Skeletal muscle cell (primary cell): Measurements from ENCODE around the gene CHRNE.
"Not testable (repeated sequence)": the region's sequence is repeated elsewhere in the genome, so short reads cannot be mapped to it uniquely, and the experiment has no call there.

Experiments
- DNase-seq: peaks from one replicate; pipeline ENCODE4 v3.0.0-alpha.2; 2010; ENCODE audit warnings: low read depth
- H3K4me3 ChIP-seq: 2 replicates; pipeline ENCODE4 v1.5.1; 2011; ENCODE audit warnings: low read depth, mild to moderate bottlenecking, control low read depth, low read length, moderate library complexity

CHRNE gene

GRCh38 chr17:4860651-4861050 lies 42.2 kb downstream of the CHRNE start:
- no peak overlapping the region for H3K4me3 ChIP-seq
- no peak for DNase-seq

DNA sequence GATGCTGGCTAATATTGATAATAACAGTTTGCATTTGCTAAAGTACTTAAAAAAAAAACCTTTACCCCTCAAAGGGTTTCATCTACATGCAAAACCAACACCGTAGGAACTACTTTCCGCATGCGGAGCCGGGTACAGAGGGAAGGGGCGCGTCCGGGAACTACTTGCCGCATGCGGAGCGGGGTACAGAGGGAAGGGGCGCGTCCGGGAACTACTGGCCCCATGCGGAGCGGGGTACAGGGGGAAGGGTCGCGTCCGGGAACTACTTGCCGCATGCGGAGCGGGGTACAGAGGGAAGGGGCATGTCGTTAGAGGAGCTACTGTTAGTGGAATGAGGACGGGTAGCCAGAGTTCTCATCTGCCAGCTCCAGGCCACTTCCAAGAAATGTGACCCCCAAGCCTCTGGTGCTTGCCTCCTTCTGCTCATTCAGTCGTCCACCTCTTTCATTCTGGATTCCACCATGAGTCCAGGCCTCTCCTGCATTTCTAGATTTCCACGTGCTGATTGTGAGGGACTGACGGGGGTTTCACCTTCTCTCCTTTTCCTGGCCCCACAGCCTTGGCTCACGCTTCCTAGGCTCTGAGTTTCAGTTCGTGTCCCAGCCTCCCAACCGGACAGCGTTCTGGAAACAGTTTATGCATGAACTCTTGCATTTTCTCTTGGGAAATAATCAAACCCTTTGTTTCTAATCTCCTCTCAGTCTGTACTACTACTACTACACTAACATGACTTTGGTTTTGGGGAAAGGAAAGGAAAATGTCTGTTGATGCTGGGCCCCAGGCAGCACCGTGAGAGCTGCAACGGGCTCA lies 42.9 kb downstream of the CHRNE start:
- H3K4me3 ChIP-seq: no peak overlapping the region
- no peak for DNase-seq

DNA sequence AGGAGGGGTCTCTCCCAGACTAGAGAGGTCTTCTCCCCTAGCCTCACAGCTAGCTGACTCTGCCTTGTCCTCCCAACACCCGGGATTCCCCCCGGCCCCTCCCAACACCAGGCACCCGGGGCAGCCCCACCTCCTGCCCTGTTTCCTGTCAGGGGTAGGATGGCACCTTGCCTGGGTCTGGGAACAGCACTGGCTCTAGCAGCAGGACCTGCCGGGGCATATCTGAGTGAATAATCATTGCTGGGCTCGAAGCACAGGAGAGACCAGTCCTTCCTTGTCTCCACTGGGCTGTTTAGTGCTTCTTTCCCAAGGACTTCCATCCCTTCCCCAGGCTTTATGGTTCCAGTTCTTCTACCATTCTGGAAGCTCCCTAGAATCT lies 44.0 kb downstream of the CHRNE start:
- no peak for DNase-seq
- no peak overlapping the region for H3K4me3 ChIP-seq

DNA sequence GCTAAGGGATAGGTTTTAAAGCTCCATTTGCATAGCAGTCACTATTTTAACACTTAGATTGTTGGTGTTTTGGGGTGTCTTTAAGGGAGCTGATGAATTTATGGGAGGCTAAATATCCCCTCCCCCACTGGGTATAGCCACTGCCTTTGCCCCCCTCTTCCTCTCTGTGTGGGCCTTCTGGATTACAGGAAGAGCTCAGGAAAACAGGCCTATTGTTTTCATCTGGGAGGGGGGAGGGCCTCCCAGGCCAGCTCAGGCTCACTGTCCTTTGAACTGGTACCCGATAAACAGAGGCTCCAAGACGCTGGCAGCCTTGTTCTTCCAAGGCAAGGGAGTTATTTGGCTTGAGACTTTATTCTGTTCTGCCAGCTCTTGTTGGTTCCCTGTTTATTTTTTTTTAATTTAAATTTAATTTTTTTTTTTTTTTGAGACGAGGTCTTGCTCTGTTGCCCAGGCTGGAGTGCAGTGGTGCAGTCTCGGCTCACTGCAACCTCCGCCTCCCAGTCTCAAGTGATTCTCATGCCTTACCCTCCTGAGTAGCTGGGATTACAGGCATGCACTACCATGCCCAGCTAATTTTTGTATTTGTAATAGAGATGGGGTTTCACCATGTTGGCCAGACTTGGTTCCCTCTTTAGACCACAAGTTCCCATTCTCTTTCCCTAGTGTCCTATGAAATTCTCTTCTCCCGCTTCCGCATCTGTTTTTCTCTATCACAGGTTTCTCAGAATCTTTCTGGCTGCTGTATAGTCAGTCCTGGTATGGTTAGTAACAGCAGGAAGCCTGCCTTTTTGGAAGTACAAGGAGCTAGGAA lies 44.6 kb downstream of the CHRNE start:
- DNase-seq: no peak
- H3K4me3 ChIP-seq: no peak overlapping the region

GRCh38 chr17:4857347-4857746 lies 45.6 kb downstream of the CHRNE start:
- DNase-seq, H3K4me3 ChIP-seq: not testable (repeated sequence)

GRCh38 chr17:4856937-4857314 lies 46.0 kb downstream of the CHRNE start:
- H3K4me3 ChIP-seq: no peak overlapping the region

GRCh38 chr17:4856271-4856936 lies 46.5 kb downstream of the CHRNE start:
- DNase-seq: no peak
- H3K4me3 ChIP-seq: no peak overlapping the region

More at GRCh38 chr17:4856937-4857314, 46.0 kb downstream of the CHRNE start:
- no peak for DNase-seq

DNA sequence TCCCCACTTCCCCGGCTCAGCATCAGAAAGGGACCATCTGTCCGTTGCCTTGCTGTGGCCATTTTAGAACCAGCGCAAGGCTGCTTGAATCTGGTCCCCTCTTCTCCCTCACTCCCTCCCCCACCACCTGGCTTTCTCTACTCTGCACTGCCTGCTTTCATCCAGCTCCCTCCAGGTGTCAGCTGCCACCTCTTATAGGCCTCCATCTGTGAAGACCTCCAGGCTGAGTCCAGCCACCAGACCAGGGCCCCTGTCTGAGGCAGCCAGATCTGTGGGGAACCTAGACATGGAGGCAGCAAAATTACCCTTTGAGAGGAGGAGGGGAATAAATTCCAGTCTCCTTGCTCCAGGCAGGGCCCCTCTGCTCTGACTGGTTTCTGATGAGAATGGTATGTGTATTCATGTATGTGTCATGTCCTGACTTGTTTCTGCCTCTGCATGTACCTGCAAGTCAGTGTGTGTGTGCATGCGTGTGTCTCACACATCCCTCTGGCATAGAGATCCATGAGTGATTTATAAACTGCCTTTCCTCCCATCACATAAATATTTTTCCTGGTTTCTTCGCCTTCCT lies 48.7 kb downstream of the CHRNE start:
- no peak overlapping the region for H3K4me3 ChIP-seq
- DNase-seq: peak; percentile 62

- no peak for DNase-seq
- no peak overlapping the region for H3K4me3 ChIP-seq
Measured at GRCh38 chr17:4853208-4853671, 49.7 kb downstream of the CHRNE start.

DNA sequence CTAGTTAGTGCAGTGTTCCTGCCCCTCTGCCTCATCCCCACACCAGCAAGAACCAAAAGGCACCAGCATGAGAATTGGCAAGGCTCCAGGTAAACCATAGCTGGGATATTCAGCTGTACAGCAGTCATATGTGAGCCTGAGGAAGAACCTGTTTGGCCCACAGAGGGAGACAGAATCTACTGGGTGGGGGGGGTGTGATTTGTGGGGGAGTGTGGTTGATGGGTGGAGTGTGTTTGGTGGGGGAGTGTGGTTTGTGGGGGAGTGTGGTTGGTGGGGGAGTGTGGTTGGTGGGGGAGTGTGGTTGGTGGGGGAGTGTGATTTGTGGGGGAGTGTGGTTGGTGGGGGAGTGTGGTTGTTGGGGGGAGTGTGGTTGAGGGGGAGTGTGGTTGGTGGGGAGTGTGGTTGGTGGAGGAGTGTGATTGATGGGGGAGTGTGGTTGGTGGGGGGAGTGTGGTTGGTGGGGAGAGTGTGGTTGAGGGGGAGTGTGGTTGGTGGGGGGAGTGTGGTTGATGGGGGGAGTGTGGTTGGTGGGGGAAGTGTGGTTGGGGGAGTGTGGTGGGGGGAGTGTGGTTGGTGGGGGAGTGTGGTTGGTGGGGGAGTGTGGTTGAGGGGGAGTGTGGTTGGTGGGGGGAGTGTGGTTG lies 50.2 kb downstream of the CHRNE start:
- no peak for DNase-seq
- H3K4me3 ChIP-seq: no peak overlapping the region

DNA sequence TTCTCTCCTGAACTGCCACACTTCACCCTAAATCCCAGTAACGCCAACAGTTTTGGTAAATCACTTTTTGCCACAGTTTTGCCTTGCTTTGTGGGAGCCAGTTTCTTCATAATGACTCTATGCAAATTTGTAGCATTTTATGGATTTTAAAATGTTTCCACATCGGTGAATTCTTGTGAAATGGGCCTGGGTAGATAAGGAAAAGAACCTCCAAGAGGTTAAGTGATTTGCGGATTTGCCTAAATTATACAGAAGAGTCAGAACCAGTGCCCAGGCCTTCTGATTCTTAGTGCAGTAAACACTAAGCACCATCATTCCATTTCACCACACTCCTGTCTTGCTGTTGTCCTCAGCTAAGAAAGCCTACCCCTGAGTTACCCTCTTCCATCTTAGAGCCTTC lies 51.8 kb downstream of the CHRNE start:
- H3K4me3 ChIP-seq: no peak overlapping the region
- DNase-seq: no peak

- DNase-seq: no peak
Measured at GRCh38 chr17:4850246-4850645, 52.7 kb downstream of the CHRNE start.

DNA sequence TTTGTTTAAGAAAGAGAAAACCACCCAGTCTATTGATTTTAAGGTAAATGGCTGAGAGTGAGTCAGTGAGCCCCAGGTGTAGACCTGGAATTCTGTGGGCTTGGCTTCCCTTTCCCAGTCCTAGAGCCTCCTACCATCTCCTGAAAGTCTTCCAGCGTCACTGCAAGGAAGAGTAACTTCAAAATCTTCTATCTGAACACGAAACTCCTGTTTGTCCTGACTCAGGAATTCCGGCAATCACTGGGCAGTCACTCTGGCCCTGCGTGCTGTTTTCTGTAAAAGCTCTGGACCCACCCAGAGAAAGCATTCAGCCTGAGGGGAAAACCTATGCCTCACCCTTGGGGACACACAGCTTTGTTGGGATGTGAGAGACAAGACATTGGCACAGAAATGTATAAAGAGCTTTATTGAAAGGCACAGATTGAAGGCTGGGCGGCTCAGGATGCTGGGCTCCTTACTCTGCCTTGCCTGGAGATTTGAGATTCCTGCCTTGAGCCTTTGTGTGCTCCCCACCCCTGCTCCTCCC lies 53.8 kb downstream of the CHRNE start:
- H3K4me3 ChIP-seq: no peak overlapping the region
- no peak for DNase-seq

More at GRCh38 chr17:4850246-4850645, 52.7 kb downstream of the CHRNE start:
- no peak overlapping the region for H3K4me3 ChIP-seq
